WTC11 (cell line): ENCODE results near the gene CCDC107. TPM values are rescaled to one million over a fixed set of nuclear protein-coding genes. Genes with fewer than 3 reads are reported as not detected.

ENCODE experiments used
- ATAC-seq: fragments of 200-7000 bp; cut with Tn5 transposase; 2 replicates; pipeline ENCODE4 v1.10.0; 2021; ENCODE audit warnings: mild to moderate bottlenecking, moderate library complexity
- CTCF ChIA-PET: fragments of 300-600 bp; sonication (Branson Sonifier 250); formaldehyde crosslinking; loops from one replicate; lab custom pipeline; 2021; ENCODE audit warnings: antibody characterized with exemption; lab: Charles Lee
- POLR2A ChIA-PET: fragments of 350-600 bp; sonication (Branson Sonifier 250); formaldehyde crosslinking; loops from one replicate; lab custom pipeline; 2021; ENCODE audit warnings: antibody characterized with exemption; lab: Charles Lee
- DNase-seq: peaks from one replicate; pipeline ENCODE4 v3.0.0; 2021; ENCODE audit warnings: low spot score
- H3K27ac Mint-ChIP-seq: 2 replicates; pipeline ENCODE4 v1.8.0; 2021; ENCODE audit warnings: mixed read lengths
- H3K27me3 Mint-ChIP-seq: 2 replicates; pipeline ENCODE4 v1.8.0; 2021; ENCODE audit warnings: low read depth, mild to moderate bottlenecking, moderate library complexity, mixed read lengths
- H3K36me3 Mint-ChIP-seq: 2 replicates; pipeline ENCODE4 v1.8.0; 2021; ENCODE audit warnings: mixed read lengths
- H3K4me1 Mint-ChIP-seq: 2 replicates; pipeline ENCODE4 v1.8.0; 2022; ENCODE audit warnings: mixed read lengths
- H3K4me3 Mint-ChIP-seq: 2 replicates; pipeline ENCODE4 v1.8.0; 2021; ENCODE audit warnings: mild to moderate bottlenecking, moderate library complexity, mixed read lengths
- H3K9me3 Mint-ChIP-seq: 2 replicates; pipeline ENCODE4 v1.8.0; 2021; ENCODE audit warnings: mixed read lengths
- ATF3 ChIP-seq: sonication (generic); formaldehyde crosslinking; conservative IDR thresholded peaks from 2 replicates; pipeline ENCODE4 v1.8.1; 2022; ENCODE audit warnings: mild to moderate bottlenecking, missing genetic modification reagents
- CTCF ChIP-seq: fragments of 200-600 bp; IDR thresholded peaks from 2 replicates; pipeline ENCODE4 v1.8.0; 2022; ENCODE audit warnings: antibody characterized with exemption
- E2F4 ChIP-seq: sonication (generic); formaldehyde crosslinking; IDR thresholded peaks from 2 replicates; pipeline ENCODE4 v1.8.1; 2022; ENCODE audit warnings: low read depth, mild to moderate bottlenecking, moderate library complexity, missing genetic modification reagents, borderline replicate concordance
- E2F5 ChIP-seq: sonication (generic); formaldehyde crosslinking; IDR thresholded peaks from 2 replicates; pipeline ENCODE4 v1.8.1; 2022; ENCODE audit warnings: mild to moderate bottlenecking, moderate library complexity, missing genetic modification reagents
- EMX1 ChIP-seq: fragments of 250-450 bp; sonication (Bioruptor Pico); IDR thresholded peaks from 2 replicates; pipeline ENCODE4 v1.8.0; 2021; ENCODE audit warnings: mild to moderate bottlenecking
- ERG ChIP-seq: fragments of 250-450 bp; sonication (Bioruptor Pico); IDR thresholded peaks from 2 replicates; pipeline ENCODE4 v1.8.0; 2021; ENCODE audit warnings: mild to moderate bottlenecking
- FOXJ3 ChIP-seq: sonication (generic); formaldehyde crosslinking; IDR thresholded peaks from 2 replicates; pipeline ENCODE4 v1.9.0; 2021; ENCODE audit warnings: missing genetic modification reagents, mild to moderate bottlenecking, borderline replicate concordance
- NFE2L1 ChIP-seq: sonication (generic); formaldehyde crosslinking; IDR thresholded peaks from 2 replicates; pipeline ENCODE4 v1.8.1; 2023; ENCODE audit warnings: missing genetic modification reagents
- NFYB ChIP-seq: sonication (generic); formaldehyde crosslinking; conservative IDR thresholded peaks from 2 replicates; pipeline ENCODE4 v1.8.0; 2022; ENCODE audit warnings: low read depth, missing genetic modification reagents
- NR2C2 ChIP-seq: sonication (generic); formaldehyde crosslinking; IDR thresholded peaks from 2 replicates; pipeline ENCODE4 v1.8.0; 2022; ENCODE audit warnings: mild to moderate bottlenecking, missing genetic modification reagents
- NR3C1 ChIP-seq: sonication (generic); formaldehyde crosslinking; conservative IDR thresholded peaks from 2 replicates; pipeline ENCODE4 v1.8.1; 2023; ENCODE audit warnings: low read depth, mild to moderate bottlenecking, missing genetic modification reagents
- OVOL2 ChIP-seq: fragments of 250-450 bp; sonication (Bioruptor Pico); IDR thresholded peaks from 2 replicates; pipeline ENCODE4 v1.9.0; 2021; ENCODE audit warnings: mild to moderate bottlenecking, borderline replicate concordance
- RELA ChIP-seq: sonication (generic); formaldehyde crosslinking; IDR thresholded peaks from 2 replicates; pipeline ENCODE4 v1.8.1; 2022; ENCODE audit warnings: missing genetic modification reagents, mild to moderate bottlenecking, borderline replicate concordance
- SP1 ChIP-seq: sonication (generic); formaldehyde crosslinking; conservative IDR thresholded peaks from 2 replicates; pipeline ENCODE4 v1.8.1; 2022; ENCODE audit warnings: missing genetic modification reagents
- STAT6 ChIP-seq: sonication (generic); formaldehyde crosslinking; conservative IDR thresholded peaks from 2 replicates; pipeline ENCODE4 v1.8.1; 2023; ENCODE audit warnings: mild to moderate bottlenecking, low read depth, missing genetic modification reagents, moderate library complexity
- TEAD4 ChIP-seq: sonication (generic); formaldehyde crosslinking; IDR thresholded peaks from 2 replicates; pipeline ENCODE4 v1.8.0; 2022; ENCODE audit warnings: mild to moderate bottlenecking, missing genetic modification reagents
- ZNF263 ChIP-seq: sonication (generic); formaldehyde crosslinking; IDR thresholded peaks from 2 replicates; pipeline ENCODE4 v1.8.1; 2022; ENCODE audit warnings: low read depth, mild to moderate bottlenecking, moderate library complexity, missing genetic modification reagents
- ZNF317 ChIP-seq: sonication (generic); formaldehyde crosslinking; IDR thresholded peaks from 2 replicates; pipeline ENCODE4 v1.8.1; 2023; ENCODE audit warnings: low read depth, mild to moderate bottlenecking, moderate library complexity, missing genetic modification reagents, borderline replicate concordance
- ZNF532 ChIP-seq: fragments of 250-450 bp; sonication (Bioruptor Pico); IDR thresholded peaks from 2 replicates; pipeline ENCODE4 v1.9.0; 2021; ENCODE audit warnings: mild to moderate bottlenecking, borderline replicate concordance
- total RNA-seq: library from RNA; stranded (reverse); gene quantifications from 3 replicates; pipeline ENCODE4 v1.2.3, GENCODE V29; 2021

The CCDC107 gene
- total RNA-seq, 1 experiment from 2014 or later, result 10.8 TPM

GRCh38 chr9:35658137-35658967 is at the start of gene CCDC107 (continued):
- TF ChIP-seq STAT6 (CRISPR knock-in tag) (0 out of 2 replicates have a peak, but pooled peaks have one; percentile 51), CTCF (peak; percentile 39; the same call in 1 of the 2 replicates), ERG (CRISPR knock-in tag) (0 out of 2 replicates have a peak, but pooled peaks have one; percentile 4), NR3C1 (CRISPR knock-in tag) (0 out of 2 replicates have a peak, but pooled peaks have one; percentile 43), ZNF532 (CRISPR knock-in tag) (no peak)
- TF ChIP-seq, all 79 proteins: peak for 34

- Mint-ChIP-seq H3K4me3 (no peak overlapping the region), H3K9me3 (no peaks in the 10 kb centered on the region), H3K27me3 (peaks cover 15% of the 10 kb centered on the region), H3K27ac (no peak overlapping the region), H3K36me3 (no peaks in the 10 kb centered on the region), H3K4me1 (peaks cover 5% of the 10 kb centered on the region; the same call in 1 of the 2 replicates)
- ChIA-PET POLR2A (no interaction called here), CTCF (interaction anchor here (1.2 to 2.6 kb wide), 5 partner anchors 8 to 119 kb away, joined by 3 to 13 read pairs (median 3); partner anchors contain the start of gene RUSC2)
- ATAC-seq (no peak), DNase-seq (no peak)
- TF ChIP-seq SP1 (CRISPR knock-in tag), result no peak
- TF ChIP-seq ATF3 (CRISPR knock-in tag), result no peak
- TF ChIP-seq NR2C2 (CRISPR knock-in tag), result no peak
- no peak for TF ChIP-seq NFYB (CRISPR knock-in tag)
- no peak for TF ChIP-seq RELA (CRISPR knock-in tag)
- TF ChIP-seq OVOL2, result no peak
- TF ChIP-seq E2F5 (CRISPR knock-in tag), result no peak
- no peak for TF ChIP-seq TEAD4 (CRISPR knock-in tag)
- TF ChIP-seq ZNF263 (CRISPR knock-in tag), result no peak
- no peak for TF ChIP-seq NR3C1 (CRISPR knock-in tag)
- TF ChIP-seq EMX1 (CRISPR knock-in tag), result no peak
- TF ChIP-seq FOXJ3, result no peak
- TF ChIP-seq ZNF317, result no peak
- TF ChIP-seq NFE2L1 (CRISPR knock-in tag), result no peak
- no peak for TF ChIP-seq E2F4 (CRISPR knock-in tag)
Measured at GRCh38 chr9:35609001-35609819, 48.9 kb upstream of the CCDC107 start.
